ENCODE data around the gene GLCCI1. TPM values are rescaled to one million over a fixed set of nuclear protein-coding genes. Genes with fewer than 3 reads are reported as not detected.

The GLCCI1 gene
- total RNA-seq, 4 donors from 2014 or later, result 8.1 to 15.7 (median 11.7) TPM

GRCh38 chr7:7996568-7996967 lies 28.0 kb downstream of the GLCCI1 start:
- no peak for DNase-seq (ENCODE audit: low spot score in 2 of 2)
- TF ChIP-seq POLR2A (IDR thresholded peaks at IDR 0.05), result no peak

GRCh38 chr7:8000315-8000941 lies 31.8 kb downstream of the GLCCI1 start:
- Histone ChIP-seq H3K9me3 (peaks cover 0 to 21% (median 3%) of the 10 kb centered on the region in 4 donors), H3K4me1 (no peaks in the 10 kb centered on the region), H3K27me3 (no peaks in the 10 kb centered on the region), H3K27ac (no peak overlapping the region), H3K36me3 (peaks cover 0 to 8% (median 0%) of the 10 kb centered on the region in 3 donors), H3K4me3 (no peak overlapping the region)
- WGBS, 2 donors, result 42 to 57% methylated on average over 1 of the region's 1 CpG
- no peak for DNase-seq (ENCODE audit: low spot score in 2 of 2)
- TF ChIP-seq POLR2A (IDR thresholded peaks at IDR 0.05) (no peak), EP300 (IDR thresholded peaks at IDR 0.05) (no peak), CTCF (IDR thresholded peaks at IDR 0.05) (no peak)

More at GRCh38 chr7:7996568-7996967, 28.0 kb downstream of the GLCCI1 start:
- no peak overlapping the region for H3K27ac ChIP-seq
- H3K4me1 ChIP-seq, result no peaks in the 10 kb centered on the region
- H3K36me3 ChIP-seq, result peaks cover 0 to 1% (median 0%) of the 10 kb centered on the region in 3 donors
- peaks cover 0 to 44% (median 11%) of the 10 kb centered on the region in 4 donors for H3K9me3 ChIP-seq
- no peaks in the 10 kb centered on the region for H3K27me3 ChIP-seq
- H3K4me3 ChIP-seq, result no peak overlapping the region

- no peak overlapping the region for H3K27ac ChIP-seq
- no peak overlapping the region for H3K4me3 ChIP-seq
- TF ChIP-seq CTCF (IDR thresholded peaks at IDR 0.05), result no peak
- no peak for TF ChIP-seq EP300 (IDR thresholded peaks at IDR 0.05)
- no peak for TF ChIP-seq POLR2A (IDR thresholded peaks at IDR 0.05)
- no peaks in the 10 kb centered on the region for H3K27me3 ChIP-seq
- no peaks in the 10 kb centered on the region for H3K4me1 ChIP-seq
- peaks cover 0 to 31% (median 0%) of the 10 kb centered on the region in 3 donors for H3K36me3 ChIP-seq
- 79 to 82% methylated on average over 3 of the region's 3 CpGs for WGBS, 2 donors
- peaks cover 0 to 21% (median 3%) of the 10 kb centered on the region in 4 donors for H3K9me3 ChIP-seq
- DNase-seq (ENCODE audit: low spot score in 2 of 2), result no peak
Observed at GRCh38 chr7:8003077-8003476, 34.5 kb downstream of the GLCCI1 start.

- no peak for DNase-seq (ENCODE audit: low spot score in 2 of 2)
- Histone ChIP-seq H3K9me3 (peaks cover 0 to 13% (median 3%) of the 10 kb centered on the region in 4 donors), H3K27me3 (no peaks in the 10 kb centered on the region), H3K36me3 (peaks cover 0 to 35% (median 0%) of the 10 kb centered on the region in 3 donors), H3K4me1 (no peaks in the 10 kb centered on the region), H3K4me3 (no peak overlapping the region), H3K27ac (no peak overlapping the region)
- 51 to 62% methylated on average over 1 of the region's 1 CpG for WGBS, 2 donors
- TF ChIP-seq EP300 (IDR thresholded peaks at IDR 0.05) (no peak), CTCF (IDR thresholded peaks at IDR 0.05) (no peak), POLR2A (IDR thresholded peaks at IDR 0.05) (no peak)
Observed at GRCh38 chr7:8005279-8005678, 36.7 kb downstream of the GLCCI1 start.

GRCh38 chr7:8014399-8014798 lies 45.8 kb downstream of the GLCCI1 start:
- no peak for TF ChIP-seq POLR2A (IDR thresholded peaks at IDR 0.05)
- no peak for TF ChIP-seq CTCF (IDR thresholded peaks at IDR 0.05)
- no peak for TF ChIP-seq EP300 (IDR thresholded peaks at IDR 0.05)
- DNase-seq (ENCODE audit: low spot score in 2 of 2), result no peak
- no peak overlapping the region for H3K27ac ChIP-seq
- peaks cover 0 to 18% (median 0%) of the 10 kb centered on the region in 3 donors for H3K36me3 ChIP-seq
- no peaks in the 10 kb centered on the region for H3K27me3 ChIP-seq
- peaks cover 0 to 4% (median 0%) of the 10 kb centered on the region in 4 donors for H3K9me3 ChIP-seq
- H3K4me1 ChIP-seq, result no peaks in the 10 kb centered on the region
- H3K4me3 ChIP-seq, result no peak overlapping the region

Data from tibial nerve (tissue), 4 donors.